Amygdala (tissue), 56 donors: Measurements from ENCODE around the gene PAIP2.
"Not testable (repeated sequence)": the region's sequence is repeated elsewhere in the genome, so short reads cannot be mapped to it uniquely, and the experiment has no call there.

Experiments
- DNase-seq, 56 donors: peaks; one replicate each; lab custom pipeline; 2025; lab: John Stamatoyannopoulos, UW

The PAIP2 gene

GRCh38 chr5:139407517-139407916, 65.9 kb downstream of the PAIP2 start:
- DNase-seq: no peak

GRCh38 chr5:139408191-139408590, 66.5 kb downstream of the PAIP2 start:
- DNase-seq: no peak

- not testable (repeated sequence) for DNase-seq
Measured at GRCh38 chr5:139409116-139409515, 67.5 kb downstream of the PAIP2 start.

GRCh38 chr5:139410121-139410992, 68.7 kb downstream of the PAIP2 start:
- no peak for DNase-seq

GRCh38 chr5:139410993-139411828, 69.6 kb downstream of the PAIP2 start:
- DNase-seq: peak in 7 of 56 donors; percentile 14 to 39 (median 31)

- DNase-seq: no peak
Measured at GRCh38 chr5:139413153-139413552, 71.5 kb downstream of the PAIP2 start.

GRCh38 chr5:139413963-139414362, 72.3 kb downstream of the PAIP2 start:
- no peak for DNase-seq

GRCh38 chr5:139414581-139415130, 73.0 kb downstream of the PAIP2 start:
- DNase-seq: peak in 23 of 56 donors; percentile 19 to 71 (median 36)

GRCh38 chr5:139415221-139415861, 73.7 kb downstream of the PAIP2 start:
- peak in 54 of 56 donors; percentile 13 to 94 (median 76) for DNase-seq

GRCh38 chr5:139415869-139416268, 74.2 kb downstream of the PAIP2 start:
- DNase-seq: no peak

GRCh38 chr5:139416651-139417050, 75.0 kb downstream of the PAIP2 start:
- DNase-seq: no peak

- peak in 5 of 56 donors; percentile 20 to 49 (median 43) for DNase-seq
Measured at GRCh38 chr5:139417214-139417613, 75.6 kb downstream of the PAIP2 start.

- DNase-seq: no peak
Measured at GRCh38 chr5:139418793-139419192, 77.1 kb downstream of the PAIP2 start.
